Karpas-422 (cell line): ENCODE results near the gene NOVA2. TPM values are rescaled to one million over a fixed set of nuclear protein-coding genes. Genes with fewer than 3 reads are reported as not detected.

Source experiments
- DNase-seq: peaks from one replicate; pipeline ENCODE4 v3.0.0-alpha.2; 2015
- H2AFZ ChIP-seq: fragments of 200-600 bp; sonication (generic); 2 replicates; pipeline ENCODE4 v1.6.1; 2014; ENCODE audit warnings: antibody characterized with exemption, low read length, mixed read lengths
- H3K27ac ChIP-seq: fragments of 200-600 bp; sonication (generic); 2 replicates; pipeline ENCODE4 v1.5.1; 2014; ENCODE audit warnings: mild to moderate bottlenecking, low read length, moderate library complexity
- H3K27me3 ChIP-seq: fragments of 200-600 bp; sonication (generic); 2 replicates; pipeline ENCODE4 v1.6.1; 2014; ENCODE audit warnings: low read length, mixed read lengths
- H3K36me3 ChIP-seq: fragments of 200-600 bp; sonication (generic); 2 replicates; pipeline ENCODE4 v1.6.1; 2014; ENCODE audit warnings: low read length, mixed read lengths; ENCODE audit not compliant: insufficient read depth
- H3K4me1 ChIP-seq: fragments of 200-600 bp; sonication (generic); 2 replicates; pipeline ENCODE4 v1.6.1; 2014; ENCODE audit warnings: mild to moderate bottlenecking, low read length, mixed read lengths
- H3K4me2 ChIP-seq: fragments of 200-600 bp; sonication (generic); 2 replicates; pipeline ENCODE4 v1.6.1; 2014; ENCODE audit warnings: low read length, low read depth, mild to moderate bottlenecking; ENCODE audit not compliant: poor library complexity, severe bottlenecking
- H3K4me3 ChIP-seq: fragments of 200-600 bp; sonication (generic); 2 replicates; pipeline ENCODE4 v1.5.1; 2014; ENCODE audit warnings: mild to moderate bottlenecking, antibody characterized with exemption, low read length, mixed read lengths
- H3K79me2 ChIP-seq: fragments of 200-600 bp; sonication (generic); 2 replicates; pipeline ENCODE4 v1.6.1; 2014; ENCODE audit warnings: mild to moderate bottlenecking, low read length, mixed read lengths
- H3K9ac ChIP-seq: fragments of 200-600 bp; sonication (generic); 2 replicates; pipeline ENCODE4 v1.6.0; 2014; ENCODE audit warnings: low read length
- H3K9me2 ChIP-seq: fragments of 200-600 bp; sonication (generic), shearing (Covaris generic); replicated peaks from 2 replicates; pipeline ENCODE4 v1.6.0; 2014; ENCODE audit warnings: mild to moderate bottlenecking, low read length, moderate library complexity; ENCODE audit not compliant: insufficient read depth
- H3K9me3 ChIP-seq: fragments of 300-700, 200-600 bp; sonication (generic); 2 replicates; pipeline ENCODE4 v1.6.1; 2014; ENCODE audit warnings: low read length, mixed read lengths
- H4K20me1 ChIP-seq: fragments of 200-600 bp; sonication (generic); 2 replicates; pipeline ENCODE4 v1.6.1; 2014; ENCODE audit warnings: mild to moderate bottlenecking, antibody characterized with exemption, low read length, low read depth; ENCODE audit not compliant: insufficient read depth
- total RNA-seq: library from RNA; depleted of rRNA; stranded (reverse); fragments of >200 nt; shearing (Covaris generic); gene quantifications from 2 replicates; pipeline ENCODE4 v1.2.3, GENCODE V29; 2014; ENCODE audit warnings: low replicate concordance

The NOVA2 gene
- total RNA-seq, 1 experiment from 2014 or later, result not detected

DNA sequence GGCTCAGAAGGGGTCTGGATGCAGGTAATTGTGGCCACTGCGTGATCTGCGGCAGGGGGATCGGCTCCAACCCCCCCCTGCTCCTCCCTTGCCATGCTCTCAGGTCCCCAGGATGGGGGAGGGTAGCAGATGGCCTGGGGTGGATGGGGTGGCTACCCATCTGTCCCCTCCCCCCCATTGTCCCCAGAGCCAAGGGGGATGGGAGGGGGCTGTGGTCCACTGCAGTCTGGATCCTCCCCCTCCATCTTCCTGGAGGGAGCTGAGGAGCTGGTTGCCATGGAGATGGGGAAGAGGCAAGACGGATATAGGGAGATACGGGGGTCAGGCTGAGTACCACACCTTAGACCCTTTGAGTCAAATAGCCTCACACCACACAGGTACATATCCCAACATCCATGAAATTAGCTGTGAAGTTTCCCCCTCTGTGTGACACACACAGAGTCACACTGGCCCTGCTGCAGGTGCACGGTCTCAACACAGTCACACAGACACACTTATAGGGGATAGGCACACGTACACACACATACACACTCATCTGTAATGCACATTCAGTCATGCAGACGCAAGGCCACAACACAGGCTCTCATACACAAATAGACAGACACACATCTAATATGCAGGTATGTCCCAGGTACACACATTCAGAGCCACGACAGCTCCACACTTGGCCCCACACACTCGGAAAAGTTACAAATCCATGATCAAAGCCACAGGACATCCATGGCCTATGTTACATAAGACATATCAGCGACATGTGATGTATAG, 1.8 kb upstream of the NOVA2 start:
- no peak for DNase-seq
- no peaks in the 10 kb centered on the region for H3K36me3 ChIP-seq
- H2AFZ ChIP-seq, result no peak overlapping the region
- H4K20me1 ChIP-seq, result no peaks in the 10 kb centered on the region
- H3K4me3 ChIP-seq, result no peak overlapping the region
- H3K9me2 ChIP-seq, result no peaks in the 10 kb centered on the region
- H3K79me2 ChIP-seq, result no peaks in the 10 kb centered on the region
- H3K27me3 ChIP-seq, result no peaks in the 10 kb centered on the region
- peaks cover 7% of the 10 kb centered on the region for H3K4me1 ChIP-seq
- no peaks in the 10 kb centered on the region for H3K9me3 ChIP-seq
- no peak overlapping the region for H3K27ac ChIP-seq
- H3K9ac ChIP-seq, result no peak overlapping the region
- no peak overlapping the region for H3K4me2 ChIP-seq

DNA sequence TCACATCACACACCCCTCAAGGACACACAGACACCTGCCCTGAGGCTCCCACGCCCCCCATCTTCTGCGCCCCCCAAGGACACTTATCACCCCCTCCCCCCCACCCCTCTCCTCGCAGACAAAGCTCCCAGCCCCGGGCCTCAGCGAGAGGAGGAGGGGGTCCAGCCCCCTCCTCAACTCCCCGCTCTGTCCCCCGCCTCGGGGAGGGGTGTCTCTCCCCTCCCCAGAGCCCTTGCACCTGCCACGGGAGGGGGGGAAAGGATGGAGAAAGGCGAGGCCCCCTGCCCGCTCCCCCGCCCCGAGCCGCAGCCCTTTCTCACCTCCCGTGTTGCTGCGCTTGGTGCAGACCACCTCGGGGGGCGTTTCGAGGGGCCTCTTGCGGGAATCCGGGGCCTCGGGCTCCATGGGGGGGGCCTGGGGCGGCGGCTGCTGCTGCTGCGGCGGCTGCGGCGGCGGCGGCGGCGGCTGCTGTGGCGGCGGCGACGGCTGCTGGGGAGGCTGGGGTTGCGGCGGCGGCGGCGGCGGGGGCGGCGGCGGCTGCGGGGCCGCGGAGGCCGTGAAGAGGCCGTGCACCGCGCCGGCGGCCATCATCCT, 621 bp downstream of the NOVA2 start:
- Histone ChIP-seq H3K4me2 (no peak overlapping the region), H3K4me1 (peaks cover 7% of the 10 kb centered on the region), H4K20me1 (no peaks in the 10 kb centered on the region), H2AFZ (no peak overlapping the region), H3K27ac (no peak overlapping the region), H3K36me3 (no peaks in the 10 kb centered on the region), H3K9me2 (no peaks in the 10 kb centered on the region), H3K9me3 (no peaks in the 10 kb centered on the region), H3K27me3 (no peaks in the 10 kb centered on the region), H3K79me2 (no peaks in the 10 kb centered on the region), H3K4me3 (no peak overlapping the region), H3K9ac (no peak overlapping the region)
- no peak for DNase-seq

DNA sequence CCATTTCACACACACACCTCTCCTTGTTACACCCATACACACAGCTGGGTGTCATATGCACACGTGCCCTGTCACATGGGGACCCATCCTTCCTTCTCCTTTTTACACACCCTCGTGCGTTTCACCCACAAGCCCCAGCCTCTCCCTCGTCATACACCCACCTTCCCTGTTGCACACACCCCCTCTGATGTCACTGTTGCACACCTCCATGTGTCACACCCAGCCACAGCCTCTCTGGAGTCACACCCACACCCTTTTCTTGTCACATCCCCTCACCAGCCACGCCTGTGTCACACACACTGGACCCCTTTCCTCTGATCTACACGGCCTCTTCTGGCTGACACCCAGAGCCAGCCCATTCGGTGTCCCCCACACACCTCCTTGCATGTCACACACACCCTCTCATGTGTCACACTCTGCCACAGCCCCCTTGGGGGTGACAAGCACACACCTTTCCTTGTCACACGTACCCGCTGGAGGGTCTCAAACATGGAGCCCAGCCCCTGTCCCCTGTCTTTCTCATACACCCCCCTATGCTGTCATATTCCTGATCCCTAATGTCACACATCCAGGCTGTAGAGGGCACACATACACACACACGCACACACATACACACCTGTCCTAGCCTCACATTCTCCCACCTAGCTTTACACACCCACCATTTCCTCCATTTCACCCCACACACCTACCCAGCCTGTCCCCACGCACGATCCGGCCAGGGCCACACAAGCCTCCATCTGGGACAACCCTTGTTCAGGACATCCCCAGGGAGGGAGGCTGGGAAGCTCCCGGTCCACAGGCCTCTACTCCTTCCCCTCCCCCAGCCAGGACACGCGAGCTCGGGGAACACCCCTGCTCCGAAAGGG, 1.4 kb downstream of the NOVA2 start:
- Histone ChIP-seq H3K27me3 (no peaks in the 10 kb centered on the region), H3K9me3 (no peaks in the 10 kb centered on the region)

DNA sequence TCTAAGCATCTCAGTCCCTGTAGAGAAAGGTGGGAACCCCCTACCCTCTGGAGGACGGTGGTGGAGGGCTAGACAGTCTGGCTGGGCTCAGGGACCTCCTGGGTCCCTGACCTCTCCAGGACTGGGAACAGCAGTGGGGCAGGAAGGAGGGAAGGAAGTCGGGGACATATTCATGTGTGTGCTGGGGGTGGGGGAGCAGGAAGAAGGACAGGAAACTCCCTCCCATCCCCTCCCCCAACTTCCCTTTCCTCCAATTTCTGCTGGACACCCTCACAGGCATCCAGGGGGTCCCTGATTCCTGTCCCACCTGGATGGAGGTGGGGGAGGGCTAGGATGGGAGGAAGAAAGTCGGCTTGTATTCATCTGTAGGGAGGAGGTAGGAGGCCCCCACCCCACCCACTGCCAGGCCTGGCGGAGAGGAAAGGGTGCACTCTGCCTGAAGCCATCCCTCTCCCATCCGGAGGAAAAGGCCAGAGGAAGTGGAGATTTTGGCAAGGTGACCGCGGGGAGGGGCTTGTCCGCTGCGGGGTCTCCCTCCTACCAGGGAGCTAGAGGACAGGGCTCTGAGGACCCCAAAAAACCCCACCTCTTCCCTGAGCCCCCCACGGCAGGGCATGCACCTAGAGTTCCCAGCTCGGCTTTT, 2.3 kb downstream of the NOVA2 start:
- Histone ChIP-seq H3K36me3 (no peaks in the 10 kb centered on the region), H3K9me2 (no peaks in the 10 kb centered on the region), H3K27ac (no peak overlapping the region), H3K4me1 (peaks cover 7% of the 10 kb centered on the region), H3K9me3 (no peaks in the 10 kb centered on the region), H3K4me2 (no peak overlapping the region), H3K4me3 (no peak overlapping the region), H2AFZ (no peak overlapping the region), H3K27me3 (no peaks in the 10 kb centered on the region), H3K9ac (no peak overlapping the region), H4K20me1 (no peaks in the 10 kb centered on the region), H3K79me2 (no peaks in the 10 kb centered on the region)
- DNase-seq, result no peak

More for the DNA sequence above, 1.4 kb downstream of the NOVA2 start:
- no peak overlapping the region for H3K4me2 ChIP-seq
- H3K9me2 ChIP-seq, result no peaks in the 10 kb centered on the region
- DNase-seq, result no peak
- no peak overlapping the region for H3K4me3 ChIP-seq
- no peaks in the 10 kb centered on the region for H4K20me1 ChIP-seq
- H3K36me3 ChIP-seq, result no peaks in the 10 kb centered on the region
- no peaks in the 10 kb centered on the region for H3K79me2 ChIP-seq
- no peak overlapping the region for H2AFZ ChIP-seq
- H3K4me1 ChIP-seq, result peaks cover 7% of the 10 kb centered on the region
- H3K27ac ChIP-seq, result no peak overlapping the region
- no peak overlapping the region for H3K9ac ChIP-seq

DNA sequence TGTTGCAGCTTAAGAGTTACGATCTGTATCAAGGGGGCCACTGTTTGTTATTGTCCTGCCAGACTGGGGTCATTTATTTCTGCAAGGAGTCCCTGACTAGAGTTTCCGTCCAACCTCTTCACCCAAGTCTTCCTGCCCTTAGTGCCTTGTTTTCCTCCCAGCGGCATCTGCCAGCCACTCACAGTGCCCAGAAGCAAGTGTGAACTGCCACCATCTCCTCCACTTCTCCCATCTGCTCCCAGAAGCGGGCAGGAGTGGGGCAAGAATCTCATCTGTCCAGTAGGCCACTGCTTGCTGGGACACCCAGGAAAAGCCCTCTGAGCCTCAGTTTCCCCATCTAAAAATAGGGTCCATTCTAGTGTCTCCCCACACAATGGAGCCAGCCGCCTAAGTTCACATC, 4.0 kb downstream of the NOVA2 start:
- no peaks in the 10 kb centered on the region for H3K4me1 ChIP-seq
- no peak overlapping the region for H3K9ac ChIP-seq
- no peak for DNase-seq
- no peaks in the 10 kb centered on the region for H4K20me1 ChIP-seq
- H3K79me2 ChIP-seq, result no peaks in the 10 kb centered on the region
- H3K4me3 ChIP-seq, result no peak overlapping the region
- no peak overlapping the region for H2AFZ ChIP-seq
- no peaks in the 10 kb centered on the region for H3K36me3 ChIP-seq
- H3K27ac ChIP-seq, result no peak overlapping the region
- H3K9me2 ChIP-seq, result no peaks in the 10 kb centered on the region
- no peak overlapping the region for H3K4me2 ChIP-seq
- H3K27me3 ChIP-seq, result no peaks in the 10 kb centered on the region
- no peaks in the 10 kb centered on the region for H3K9me3 ChIP-seq

DNA sequence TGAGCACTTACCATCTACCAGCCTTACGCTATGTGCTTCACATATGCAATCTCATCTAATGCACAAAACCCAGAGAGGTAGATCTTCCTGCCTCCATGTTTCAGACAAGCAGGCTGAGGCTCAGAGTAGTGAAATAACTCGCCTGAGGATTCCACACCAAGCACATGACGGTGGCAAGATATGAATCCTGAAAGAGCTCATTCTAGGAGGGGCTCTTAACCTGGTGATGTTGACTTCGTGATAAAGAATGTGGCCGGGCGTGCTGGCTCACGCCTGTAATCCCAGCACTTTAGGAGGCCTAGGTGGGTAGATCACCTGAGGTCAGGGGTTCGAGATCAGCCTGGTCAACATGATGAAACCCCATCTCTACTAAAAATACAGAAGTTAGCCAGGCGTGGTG, 5.0 kb downstream of the NOVA2 start:
- Histone ChIP-seq H3K4me1 (no peaks in the 10 kb centered on the region), H3K4me3 (no peak overlapping the region), H3K9me2 (no peaks in the 10 kb centered on the region), H2AFZ (no peak overlapping the region), H4K20me1 (no peaks in the 10 kb centered on the region), H3K4me2 (no peak overlapping the region), H3K36me3 (no peaks in the 10 kb centered on the region), H3K27me3 (no peaks in the 10 kb centered on the region), H3K27ac (no peak overlapping the region), H3K9ac (no peak overlapping the region), H3K79me2 (no peaks in the 10 kb centered on the region), H3K9me3 (no peaks in the 10 kb centered on the region)
- no peak for DNase-seq

DNA sequence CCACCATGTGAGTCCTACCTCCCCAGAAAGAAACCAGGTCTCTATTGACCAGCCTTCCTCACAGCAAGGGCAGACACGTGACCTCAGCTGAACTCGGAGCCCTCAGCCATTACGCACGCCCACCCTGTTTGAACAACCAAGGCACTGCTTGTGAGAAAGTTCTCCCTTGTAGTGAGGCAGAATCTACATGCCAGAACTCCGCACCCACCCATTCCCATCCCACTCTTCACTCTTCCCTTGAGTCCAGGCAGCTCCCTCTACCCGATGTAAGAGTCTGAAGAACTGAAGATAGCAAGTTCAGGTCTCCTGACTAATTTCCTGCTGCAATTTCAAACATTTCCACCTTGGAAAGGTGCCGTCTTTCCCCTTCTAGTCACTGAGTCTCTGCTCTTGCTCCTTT, 6.4 kb downstream of the NOVA2 start:
- H3K27ac ChIP-seq, result no peak overlapping the region
- no peaks in the 10 kb centered on the region for H3K4me1 ChIP-seq
- no peaks in the 10 kb centered on the region for H3K9me3 ChIP-seq
- no peak overlapping the region for H2AFZ ChIP-seq
- no peaks in the 10 kb centered on the region for H3K9me2 ChIP-seq
- no peak overlapping the region for H3K4me3 ChIP-seq
- DNase-seq, result no peak
- H4K20me1 ChIP-seq, result no peaks in the 10 kb centered on the region
- H3K36me3 ChIP-seq, result no peaks in the 10 kb centered on the region
- no peak overlapping the region for H3K9ac ChIP-seq
- H3K79me2 ChIP-seq, result no peaks in the 10 kb centered on the region
- H3K4me2 ChIP-seq, result no peak overlapping the region
- H3K27me3 ChIP-seq, result no peaks in the 10 kb centered on the region

DNA sequence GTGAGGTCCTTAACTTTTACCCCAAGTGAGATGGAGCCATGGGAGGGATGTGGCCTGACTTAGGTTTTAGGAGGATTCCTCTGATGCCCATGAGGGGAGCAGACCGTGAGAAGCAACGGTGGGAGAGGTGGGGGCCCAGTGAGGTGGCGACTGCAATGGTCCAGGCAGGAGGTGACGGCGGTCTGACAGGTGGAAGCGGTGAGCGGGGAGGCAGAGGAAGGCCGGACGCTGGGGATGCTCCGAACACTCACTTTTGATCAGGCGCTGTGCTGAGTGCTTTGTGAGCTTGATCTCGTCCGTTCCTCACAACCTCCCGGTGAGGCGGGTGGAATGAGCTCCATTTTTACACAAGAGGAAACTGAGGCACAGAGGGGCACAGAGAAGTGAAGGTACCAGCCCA, 11.6 kb downstream of the NOVA2 start:
- no peak overlapping the region for H3K4me3 ChIP-seq
- no peak overlapping the region for H3K4me2 ChIP-seq
- H3K27ac ChIP-seq, result no peak overlapping the region
- H3K79me2 ChIP-seq, result no peaks in the 10 kb centered on the region
- peaks cover 6% of the 10 kb centered on the region; the same call in 1 of the 2 replicates for H3K4me1 ChIP-seq
- no peak overlapping the region for H2AFZ ChIP-seq
- H3K9ac ChIP-seq, result no peak overlapping the region
- DNase-seq, result no peak
- no peaks in the 10 kb centered on the region for H3K36me3 ChIP-seq
- H3K27me3 ChIP-seq, result no peaks in the 10 kb centered on the region
- H3K9me3 ChIP-seq, result no peaks in the 10 kb centered on the region
- no peaks in the 10 kb centered on the region for H3K9me2 ChIP-seq
- H4K20me1 ChIP-seq, result no peaks in the 10 kb centered on the region
